Activated T-cell treated with anti-CD3 and anti-CD28 coated beads, Interleukin-2, amount 50 U/mL, for 72 hours (primary cell): ENCODE measurements around the gene PPM1N. TPM values are rescaled to one million over a fixed set of nuclear protein-coding genes. Genes with fewer than 3 reads are reported as not detected.

Source experiments
- total RNA-seq, 2 donors: library from RNA; stranded (reverse); gene quantifications; one replicate each; pipeline ENCODE4 v1.2.3, GENCODE V29; 2022

The PPM1N gene
- total RNA-seq, 2 donors from 2014 or later, result 6.7 to 6.8 TPM

Other genes with a start within 250 kb of the PPM1N start
- 10 to 100 TPM; 25.3 to 37.9 TPM for gene MARK4, start 247.2 kb upstream of the PPM1N start, total RNA-seq
- not detected for gene CKM, start 175.6 kb upstream of the PPM1N start, total RNA-seq
- under 1 TPM; 0.22 to 0.42 TPM for gene KLC3, start 157.7 kb upstream of the PPM1N start, total RNA-seq
- gene ERCC2, start 127.9 kb upstream of the PPM1N start, total RNA-seq, result 10 to 100 TPM; 20.4 to 23.2 TPM
- 10 to 100 TPM; 22.7 to 32.0 TPM for gene PPP1R13L, start 93.4 kb upstream of the PPM1N start, total RNA-seq
- gene POLR1G, start 91.8 kb upstream of the PPM1N start, total RNA-seq, result 1 to 10 TPM; 3.4 to 4.9 TPM
- gene ERCC1, start 74.5 kb upstream of the PPM1N start, total RNA-seq, result 10 to 100 TPM; 71.0 to 73.9 TPM
- 10 to 100 TPM; 20.3 to 24.6 TPM for gene FOSB, start 30.4 kb upstream of the PPM1N start, total RNA-seq
- gene RTN2, start 1.4 kb upstream of the PPM1N start, total RNA-seq, result 1 to 10 TPM; 4.1 to 4.9 TPM
- 100 to 1,000 TPM; 120 to 133 TPM for gene VASP, start 9.0 kb downstream of the PPM1N start, total RNA-seq
- gene OPA3, start 86.4 kb downstream of the PPM1N start, total RNA-seq, result 10 to 100 TPM; 10.3 to 12.6 TPM
- gene GPR4, start 103.8 kb downstream of the PPM1N start, total RNA-seq, result under 1 TPM in 1 of 2 donors, not detected in 1; 0.07 TPM
- gene EML2, start 141.0 kb downstream of the PPM1N start, total RNA-seq, result 100 to 1,000 TPM; 149 to 190 TPM
- 10 to 100 TPM in 1 of 2 donors, 1 to 10 TPM in 1; 5.9 to 11.0 TPM for gene GIPR, start 169.8 kb downstream of the PPM1N start, total RNA-seq
- gene SNRPD2, start 193.5 kb downstream of the PPM1N start, total RNA-seq, result 100 to 1,000 TPM; 449 to 481 TPM
- 10 to 100 TPM; 20.8 to 29.8 TPM for gene QPCTL, start 194.2 kb downstream of the PPM1N start, total RNA-seq
- gene FBXO46, start 232.5 kb downstream of the PPM1N start, total RNA-seq, result 10 to 100 TPM; 38.4 to 46.5 TPM
- under 1 TPM; 0.09 to 0.19 TPM for gene MEIOSIN, start 235.0 kb downstream of the PPM1N start, total RNA-seq